ENCODE results near the gene APC.

- TF ChIP-seq CTCF (IDR thresholded peaks at IDR 0.05; ENCODE audit: low read length): no peak
- TF ChIP-seq EZH2 (optimal IDR thresholded peaks at IDR 0.05; ENCODE audit: low read depth, low read length): no peak
- no peak for TF ChIP-seq EZH2phosphoT487 (IDR thresholded peaks at IDR 0.05; ENCODE audit: low read length)
These were observed 29.5 kb upstream of the APC start for GRCh38 chr5:112708103-112708622.
